ENCODE data around the gene ANTXR1. TPM values are rescaled to one million over a fixed set of nuclear protein-coding genes. Genes with fewer than 3 reads are reported as not detected.
A peak's percentile ranks its signal among the peaks of the same experiment; 100 is the strongest.

Gene ANTXR1
- polyA plus RNA-seq, 1 of the 3 experiments (the other 2 are of a cell fraction), result 114 TPM

DNA sequence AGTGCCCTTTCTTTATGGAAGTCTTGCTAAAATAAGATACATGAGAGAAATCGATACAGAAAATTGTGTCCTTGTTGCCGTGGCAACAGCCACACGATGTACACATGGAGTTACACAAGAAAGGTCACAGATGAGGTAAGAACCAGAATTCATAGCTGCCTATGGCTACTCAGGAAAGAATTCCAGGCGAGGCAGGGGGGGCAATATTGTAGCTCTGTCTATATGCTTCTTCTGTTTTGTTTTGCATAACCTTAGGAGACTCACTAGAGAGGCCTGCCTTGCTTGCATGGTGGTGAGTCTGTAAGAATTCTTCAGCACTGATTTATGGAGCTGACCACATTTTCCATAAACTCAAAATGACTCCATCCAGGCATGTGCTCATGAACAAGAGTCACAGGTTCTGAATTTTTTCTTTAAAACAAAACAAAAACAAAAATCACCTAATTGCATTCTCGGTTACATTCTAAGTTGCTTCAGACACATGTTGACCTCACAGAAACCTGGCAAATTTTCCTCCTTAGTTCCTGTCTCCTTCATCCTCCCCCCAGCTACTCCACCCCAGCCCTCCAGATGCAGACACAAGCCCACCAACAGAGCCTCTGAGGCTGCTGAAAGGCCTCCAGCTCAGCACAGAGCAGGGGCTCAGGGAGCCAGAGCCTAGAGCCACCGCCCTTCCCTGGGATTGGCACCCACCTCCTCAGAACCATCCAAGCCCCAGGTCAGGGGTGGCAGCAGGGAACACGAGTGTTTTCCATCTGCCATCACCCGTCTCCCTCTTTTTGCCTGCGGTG is 183.5 kb downstream of the ANTXR1 start:
- no peaks in the 10 kb centered on the region for H3F3A ChIP-seq (replicated peaks; ENCODE audit: insufficient read depth)
- no peak overlapping the region for H3K9ac ChIP-seq
- H3K9me2 ChIP-seq, result no peaks in the 10 kb centered on the region
- peaks cover 74 to 78% of the 10 kb centered on the region in 2 experiments for H3K36me3 ChIP-seq (replicated peaks in 1 of 2; ENCODE audit: control insufficient read depth in 1 of 2, insufficient read depth in 2 of 2, low read length in 1 of 2)
- peak overlapping the region in 1 of 2 experiments; percentile 45; a peak in 2 of 4 replicates for H3K27ac ChIP-seq (ENCODE audit: low read depth in 2 of 2, low read length in 1 of 2)
- no peaks in the 10 kb centered on the region for H3K79me2 ChIP-seq (ENCODE audit: insufficient read depth)
- ChIA-PET CTCF (interaction anchor here (1.0 to 2.4 kb wide), 5 partner anchors 11 to 253 kb away, joined by 3 to 7 read pairs (median 3); no protein-coding TSS in a partner anchor), POLR2A (no interaction called here)
- 94% methylated on average over 9 of the region's 9 CpGs for WGBS (ENCODE audit: low lambda C conversion rate)
- peaks cover 2 to 13% of the 10 kb centered on the region in 2 experiments; a peak in 3 of 4 replicates for H3K4me1 ChIP-seq (ENCODE audit: control insufficient read depth in 1 of 2, insufficient read depth in 2 of 2, low read depth in 1 of 2, low read length in 1 of 2)
- no peak overlapping the region for H2AFZ ChIP-seq (ENCODE audit: low read depth)
- no peak overlapping the region for H3K4me3 ChIP-seq (ENCODE audit: low read depth in 2 of 2, low read length in 1 of 2)
- no peaks in the 10 kb centered on the region for H3K27me3 ChIP-seq (ENCODE audit: insufficient read depth)
- no peak overlapping the region for H3K4me2 ChIP-seq
- TF ChIP-seq FOXJ3 (CRISPR knock-in tag; IDR thresholded peaks at IDR 0.05), result no peak
- TF ChIP-seq POLR2AphosphoS5 (IDR thresholded peaks at IDR 0.05; ENCODE audit: low read depth, low read length), result no peak
- TF ChIP-seq USF1 (IDR thresholded peaks at IDR 0.05; ENCODE audit: borderline replicate concordance, low read depth), result no peak
- no peak for TF ChIP-seq NRF1 (IDR thresholded peaks at IDR 0.05; ENCODE audit: low read depth, low read length)
- no peak for TF ChIP-seq MAX (IDR thresholded peaks at IDR 0.05; ENCODE audit: low read depth)
- TF ChIP-seq, protein P1, sequence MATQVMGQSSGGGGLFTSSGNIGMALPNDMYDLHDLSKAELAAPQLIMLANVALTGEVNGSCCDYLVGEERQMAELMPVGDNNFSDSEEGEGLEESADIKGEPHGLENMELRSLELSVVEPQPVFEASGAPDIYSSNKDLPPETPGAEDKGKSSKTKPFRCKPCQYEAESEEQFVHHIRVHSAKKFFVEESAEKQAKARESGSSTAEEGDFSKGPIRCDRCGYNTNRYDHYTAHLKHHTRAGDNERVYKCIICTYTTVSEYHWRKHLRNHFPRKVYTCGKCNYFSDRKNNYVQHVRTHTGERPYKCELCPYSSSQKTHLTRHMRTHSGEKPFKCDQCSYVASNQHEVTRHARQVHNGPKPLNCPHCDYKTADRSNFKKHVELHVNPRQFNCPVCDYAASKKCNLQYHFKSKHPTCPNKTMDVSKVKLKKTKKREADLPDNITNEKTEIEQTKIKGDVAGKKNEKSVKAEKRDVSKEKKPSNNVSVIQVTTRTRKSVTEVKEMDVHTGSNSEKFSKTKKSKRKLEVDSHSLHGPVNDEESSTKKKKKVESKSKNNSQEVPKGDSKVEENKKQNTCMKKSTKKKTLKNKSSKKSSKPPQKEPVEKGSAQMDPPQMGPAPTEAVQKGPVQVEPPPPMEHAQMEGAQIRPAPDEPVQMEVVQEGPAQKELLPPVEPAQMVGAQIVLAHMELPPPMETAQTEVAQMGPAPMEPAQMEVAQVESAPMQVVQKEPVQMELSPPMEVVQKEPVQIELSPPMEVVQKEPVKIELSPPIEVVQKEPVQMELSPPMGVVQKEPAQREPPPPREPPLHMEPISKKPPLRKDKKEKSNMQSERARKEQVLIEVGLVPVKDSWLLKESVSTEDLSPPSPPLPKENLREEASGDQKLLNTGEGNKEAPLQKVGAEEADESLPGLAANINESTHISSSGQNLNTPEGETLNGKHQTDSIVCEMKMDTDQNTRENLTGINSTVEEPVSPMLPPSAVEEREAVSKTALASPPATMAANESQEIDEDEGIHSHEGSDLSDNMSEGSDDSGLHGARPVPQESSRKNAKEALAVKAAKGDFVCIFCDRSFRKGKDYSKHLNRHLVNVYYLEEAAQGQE (IDR thresholded peaks at IDR 0.05; ENCODE audit: low read depth, low read length), result no peak
- TF ChIP-seq, protein P2, sequence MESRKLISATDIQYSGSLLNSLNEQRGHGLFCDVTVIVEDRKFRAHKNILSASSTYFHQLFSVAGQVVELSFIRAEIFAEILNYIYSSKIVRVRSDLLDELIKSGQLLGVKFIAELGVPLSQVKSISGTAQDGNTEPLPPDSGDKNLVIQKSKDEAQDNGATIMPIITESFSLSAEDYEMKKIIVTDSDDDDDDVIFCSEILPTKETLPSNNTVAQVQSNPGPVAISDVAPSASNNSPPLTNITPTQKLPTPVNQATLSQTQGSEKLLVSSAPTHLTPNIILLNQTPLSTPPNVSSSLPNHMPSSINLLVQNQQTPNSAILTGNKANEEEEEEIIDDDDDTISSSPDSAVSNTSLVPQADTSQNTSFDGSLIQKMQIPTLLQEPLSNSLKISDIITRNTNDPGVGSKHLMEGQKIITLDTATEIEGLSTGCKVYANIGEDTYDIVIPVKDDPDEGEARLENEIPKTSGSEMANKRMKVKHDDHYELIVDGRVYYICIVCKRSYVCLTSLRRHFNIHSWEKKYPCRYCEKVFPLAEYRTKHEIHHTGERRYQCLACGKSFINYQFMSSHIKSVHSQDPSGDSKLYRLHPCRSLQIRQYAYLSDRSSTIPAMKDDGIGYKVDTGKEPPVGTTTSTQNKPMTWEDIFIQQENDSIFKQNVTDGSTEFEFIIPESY (IDR thresholded peaks at IDR 0.05; ENCODE audit: borderline replicate concordance, low read depth), result no peak
- no peak for TF ChIP-seq ELF1 (IDR thresholded peaks at IDR 0.05)
- TF ChIP-seq CTCF (IDR thresholded peaks at IDR 0.05), result no peak
- TF ChIP-seq FOSL2 (IDR thresholded peaks at IDR 0.05; ENCODE audit: borderline replicate concordance, low read depth), result no peak
- TF ChIP-seq TEAD4 (IDR thresholded peaks at IDR 0.05; ENCODE audit: borderline replicate concordance, insufficient read depth), result no peak
- TF ChIP-seq CHD2 (IDR thresholded peaks at IDR 0.05; ENCODE audit: low read length, partially characterized antibody), result no peak
- no peak for TF ChIP-seq GATA2 (CRISPR knock-in tag; IDR thresholded peaks at IDR 0.05)
- no peak for TF ChIP-seq RCOR1 (IDR thresholded peaks at IDR 0.05; ENCODE audit: low read length)
- no peak for TF ChIP-seq MEF2A (IDR thresholded peaks at IDR 0.05; ENCODE audit: borderline replicate concordance, low read depth)
- TF ChIP-seq RFX5 (IDR thresholded peaks at IDR 0.05; ENCODE audit: low read length), result no peak
- TF ChIP-seq SMC3 (IDR thresholded peaks at IDR 0.05; ENCODE audit: low read depth, low read length), result no peak
- TF ChIP-seq SIN3A (IDR thresholded peaks at IDR 0.05; ENCODE audit: borderline replicate concordance, low read depth, low read length), result no peak
- H3K9me3 ChIP-seq, result no peaks in the 10 kb centered on the region
- no peaks in the 10 kb centered on the region for H4K20me1 ChIP-seq (ENCODE audit: insufficient read depth)
- DNase-seq, result no peak

Data from SK-N-SH (cell line).